ENCODE measurements around the gene FMR1NB. TPM values are rescaled to one million over a fixed set of nuclear protein-coding genes. Genes with fewer than 3 reads are reported as not detected.

Gene FMR1NB
- total and polyA plus RNA-seq, 2 of the 8 experiments (the other 6 are each of a cell fraction or from before 2014, with no cell fraction given), result not detected

- TF ChIP-seq SIN3A (conservative IDR thresholded peaks at IDR 0.05 in 1 of 2, IDR thresholded peaks at IDR 0.05 in 1 of 2; ENCODE audit: low read depth in 1 of 2, low read length in 2 of 2), result no peak
- TF ChIP-seq JUN (IDR thresholded peaks at IDR 0.05; ENCODE audit: low read depth, low read length), result no peak
Measured at GRCh38 chrX:147948531-147948930, 32.6 kb upstream of the FMR1NB start (continued).
